Upper lobe of left lung (tissue), 4 donors: Measurements from ENCODE around the gene RPL35.

ENCODE experiments used
- EP300 ChIP-seq, 4 donors: sonication (generic); formaldehyde crosslinking; IDR thresholded peaks; one replicate each; pipeline ENCODE4 v1.5.1; 2017; ENCODE audit warnings: antibody characterized with exemption in 4 of 4, control low read depth in 2 of 4
- POLR2A ChIP-seq, 4 donors: fragments of 450-650 bp; IDR thresholded peaks; one replicate each; pipeline ENCODE4 v1.5.1; 2016 to 2017; ENCODE audit warnings: antibody characterized with exemption in 4 of 4, mild to moderate bottlenecking in 2 of 4

- TF ChIP-seq POLR2A (IDR thresholded peaks at IDR 0.05) (peak; percentile 25 to 96 (median 90)), EP300 (IDR thresholded peaks at IDR 0.05) (no peak)
These were observed 7.0 kb upstream of the RPL35 start for GRCh38 chr9:124868511-124869465.
